Middle frontal gyrus (tissue), 1 donor: Measurements from ENCODE around the gene NFX1.
A peak's percentile ranks its signal among the peaks of the same experiment; 100 is the strongest.
"Not testable (repeated sequence)": the region's sequence is repeated elsewhere in the genome, so short reads cannot be mapped to it uniquely, and the experiment has no call there.

Experiments
- DNase-seq: peaks from one replicate; pipeline ENCODE4 v3.0.0-alpha.2; 2015; ENCODE audit warnings: low spot score; ENCODE audit errors: extremely low spot score

Gene NFX1

DNA sequence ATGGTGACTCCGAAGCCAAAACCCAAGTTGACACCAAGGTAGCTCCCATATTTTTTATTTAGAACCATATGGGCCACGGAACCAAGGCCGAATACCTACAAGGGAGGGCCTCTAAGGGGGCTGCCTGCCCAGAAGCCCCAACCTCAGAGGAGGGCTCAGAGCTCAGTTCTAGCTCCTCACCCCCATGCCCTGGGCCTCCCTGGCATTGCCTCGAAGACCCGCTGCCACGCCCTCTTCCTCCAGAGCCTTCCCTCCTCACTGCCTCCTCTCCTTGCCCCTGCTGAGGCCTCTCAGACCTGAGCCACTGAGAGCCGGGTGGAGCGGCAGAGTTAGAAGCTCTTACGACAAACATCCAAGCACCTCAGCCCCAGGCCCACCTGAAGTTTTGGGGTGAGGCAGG is 96.7 kb downstream of the NFX1 start:
- DNase-seq = not testable (repeated sequence)

DNA sequence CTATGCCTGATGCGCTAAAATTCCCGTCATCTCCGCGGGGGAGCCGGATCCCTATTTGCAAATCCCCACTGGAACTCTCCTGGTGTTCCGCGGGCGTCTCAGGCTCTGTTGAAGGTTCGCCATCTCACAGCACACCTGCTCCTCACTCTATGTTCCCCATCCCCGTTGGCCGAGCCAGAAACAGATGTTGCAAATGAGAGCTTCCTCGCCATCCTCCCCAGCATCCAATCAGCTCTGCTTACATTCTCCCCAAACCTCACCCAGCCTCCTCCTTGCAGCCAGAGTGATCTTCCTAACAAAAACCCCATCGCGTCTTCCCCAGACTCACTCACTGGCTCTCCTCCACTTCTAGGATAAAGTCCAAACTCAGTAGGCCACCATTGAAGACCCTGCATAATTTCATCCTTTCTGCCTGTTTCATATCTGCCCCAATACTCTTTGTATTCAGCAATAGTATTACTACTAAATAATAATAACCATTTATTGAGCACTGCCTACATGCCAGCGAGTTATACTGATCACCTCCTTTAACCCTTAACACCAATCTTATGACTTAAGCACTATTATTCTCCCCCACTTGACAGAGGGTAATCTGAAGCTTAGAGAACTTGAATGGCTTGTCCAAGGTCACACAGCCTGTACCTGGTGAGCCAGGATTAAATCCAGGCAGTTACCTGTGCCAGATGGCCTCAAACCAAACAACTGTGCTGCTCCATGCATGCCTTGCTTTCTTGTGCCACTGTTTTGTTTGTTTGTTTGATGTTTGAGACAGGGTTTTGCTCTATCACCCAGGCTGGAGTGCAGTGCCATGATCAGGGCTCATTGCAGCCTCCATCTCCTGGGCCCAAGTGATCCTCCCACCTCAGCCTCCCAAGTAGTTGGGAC is 98.0 kb downstream of the NFX1 start:
- DNase-seq = no peak

DNA sequence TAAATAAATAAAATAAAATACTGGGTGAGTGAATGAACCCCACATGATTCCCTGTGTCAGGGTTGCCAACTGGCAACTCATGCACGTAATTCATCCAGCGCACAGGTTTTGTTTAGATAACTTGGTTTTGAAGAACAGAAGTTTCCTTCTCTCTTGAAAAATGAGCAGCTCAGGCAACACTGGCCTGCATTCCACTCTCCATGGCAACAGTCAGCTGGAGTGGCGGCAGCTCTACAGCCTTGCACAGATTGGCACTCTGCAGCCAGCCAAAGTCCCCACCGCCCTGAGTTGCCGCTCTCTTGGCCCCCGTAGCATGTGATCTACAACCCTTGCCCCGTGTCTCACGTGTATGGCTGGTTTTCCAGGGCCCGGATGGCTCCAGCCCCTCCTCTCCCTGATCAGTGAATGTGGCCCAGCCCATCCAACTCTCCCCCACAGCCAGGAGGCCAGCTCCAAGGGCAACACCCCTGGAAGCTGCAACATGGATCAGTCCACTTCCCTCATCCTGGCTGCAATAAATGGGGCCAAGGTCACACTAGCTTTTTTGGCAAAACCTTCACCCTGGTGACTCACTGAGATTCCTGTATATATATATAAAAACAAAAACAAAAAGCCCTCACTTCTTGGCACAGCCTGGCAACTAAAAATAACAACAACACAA is 100.9 kb downstream of the NFX1 start:
- peak; percentile 21 for DNase-seq

DNA sequence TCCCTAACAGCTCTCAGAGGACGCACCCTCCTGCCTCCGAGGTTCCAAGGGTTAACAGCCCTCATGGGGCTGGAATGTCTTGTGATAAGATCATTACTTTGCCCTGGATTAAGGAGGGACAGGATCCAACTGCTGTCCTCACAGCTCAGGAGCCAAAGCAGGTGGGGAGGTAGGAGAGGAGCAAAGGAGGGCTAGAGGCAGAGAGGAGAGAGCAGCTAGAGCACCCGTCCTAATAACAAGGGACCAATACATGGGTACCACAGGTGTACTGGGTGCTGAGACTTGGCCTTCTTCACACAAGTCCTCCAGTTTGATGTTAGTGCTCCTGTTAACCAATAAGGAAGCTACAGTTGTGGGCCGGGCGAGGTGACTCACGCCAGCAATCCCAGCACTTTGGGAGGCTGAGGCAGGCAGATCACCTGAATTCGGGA is 102.3 kb downstream of the NFX1 start:
- not testable (repeated sequence) for DNase-seq

DNA sequence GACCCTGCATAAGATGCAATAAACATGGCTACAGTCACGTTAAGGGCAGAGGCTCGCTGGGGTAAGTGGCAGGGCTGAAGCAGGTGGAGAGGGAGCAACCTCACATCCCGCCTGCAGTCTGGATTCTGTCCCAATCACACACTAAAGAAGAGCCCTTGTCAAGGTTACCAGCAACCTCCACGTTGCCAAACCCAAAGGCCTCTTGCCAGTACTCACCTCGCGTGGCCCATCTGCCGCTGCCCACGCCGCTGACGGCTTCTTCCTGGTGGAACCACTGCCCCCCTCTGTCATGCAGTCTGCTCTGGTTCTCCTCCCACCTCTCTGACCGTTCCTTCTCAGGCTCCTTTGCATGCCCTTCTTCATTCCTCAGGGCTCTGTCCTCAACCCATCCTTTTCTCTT is 103.3 kb downstream of the NFX1 start:
- no peak for DNase-seq

DNA sequence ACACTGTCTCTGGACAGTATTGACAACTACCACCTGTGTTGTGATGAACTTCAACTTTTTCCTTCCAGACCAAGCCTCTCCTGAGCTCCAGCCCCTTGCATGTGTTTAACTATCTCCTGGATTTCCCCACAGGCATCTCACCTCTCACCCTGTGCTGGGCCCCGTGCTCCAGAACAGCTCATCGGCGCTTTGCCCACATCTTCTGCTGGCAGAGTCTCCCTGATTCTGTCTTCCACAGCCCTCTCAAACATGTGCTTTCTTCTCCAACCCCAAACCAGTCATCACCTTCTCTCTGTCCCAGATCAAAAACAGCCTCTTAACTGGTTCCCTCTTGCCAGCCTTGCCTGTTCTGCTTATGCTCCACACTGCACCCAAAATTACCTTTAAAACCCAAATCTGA is 103.7 kb downstream of the NFX1 start:
- DNase-seq = not testable (repeated sequence)

DNA sequence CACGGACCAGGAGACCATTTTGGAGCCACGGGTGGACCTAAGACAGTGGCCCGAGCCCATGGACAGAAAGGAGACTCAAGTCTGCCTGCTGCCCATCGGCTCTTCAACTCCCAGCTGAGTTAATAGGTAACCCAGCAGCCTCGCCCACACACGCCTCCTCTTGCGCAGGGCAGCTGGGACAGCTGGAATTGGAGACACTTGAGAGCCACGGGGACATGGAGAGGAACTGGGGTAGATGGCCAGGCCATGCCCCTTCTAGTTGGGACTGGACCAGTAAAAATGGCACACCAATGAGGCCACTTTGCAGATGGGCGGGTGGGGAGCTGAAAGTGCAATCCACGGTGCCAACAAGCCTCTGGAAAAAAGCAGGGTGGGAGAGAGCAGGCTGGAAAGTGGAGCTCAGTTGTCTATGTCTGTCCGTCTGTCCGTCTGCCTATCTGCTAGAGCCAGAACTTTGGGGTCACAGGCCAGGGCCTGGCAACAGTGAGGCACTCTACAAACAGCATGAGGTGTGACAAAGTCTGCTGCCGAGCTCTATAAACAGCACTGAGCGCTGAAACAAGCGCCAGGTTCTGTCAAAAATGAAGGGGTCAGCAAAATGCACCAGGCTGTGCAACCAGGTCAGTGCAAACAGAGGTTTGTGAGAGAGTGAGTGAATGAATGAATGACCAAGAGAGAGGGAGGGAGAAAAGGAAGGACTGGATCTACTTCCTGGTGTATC is 105.0 kb downstream of the NFX1 start:
- not testable (repeated sequence) for DNase-seq

DNA sequence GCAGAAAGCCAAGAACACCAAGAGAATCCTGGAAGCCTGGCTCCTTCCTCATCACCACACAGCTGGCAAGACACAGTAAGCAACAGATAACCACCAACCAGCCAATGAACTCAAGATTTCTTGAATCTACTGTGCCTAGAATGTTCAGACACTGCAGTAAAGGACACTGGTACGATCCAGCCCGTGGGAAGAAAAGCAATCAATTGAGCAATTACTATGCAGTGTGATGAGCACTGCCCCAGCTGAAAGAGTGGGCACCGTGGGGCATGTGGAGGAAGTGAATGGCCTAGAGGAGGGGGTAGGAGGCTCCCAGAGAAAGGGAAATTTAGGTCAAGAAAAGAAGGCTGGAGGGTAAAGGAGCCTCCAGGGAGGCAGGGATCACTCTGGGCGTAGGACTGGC is 107.5 kb downstream of the NFX1 start:
- not testable (repeated sequence) for DNase-seq

DNA sequence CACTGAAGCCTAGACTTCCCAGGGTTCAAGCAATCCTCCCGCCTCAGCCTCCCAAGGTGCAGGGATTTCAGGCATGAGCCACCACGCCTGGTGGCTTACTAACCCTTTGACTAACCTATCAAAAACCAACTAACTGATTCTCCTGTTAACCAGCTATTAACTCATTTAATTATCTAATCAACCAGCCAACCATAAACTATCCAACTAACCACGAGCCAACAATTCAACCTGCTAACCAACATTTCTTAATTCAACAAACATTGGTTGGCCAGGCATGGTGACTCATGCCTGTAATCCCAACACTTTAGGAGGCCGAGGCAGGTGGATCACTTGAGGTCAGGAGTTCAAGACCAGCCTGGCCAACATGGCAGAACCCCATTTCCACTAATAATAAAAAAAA is 108.7 kb downstream of the NFX1 start:
- DNase-seq = not testable (repeated sequence)

DNA sequence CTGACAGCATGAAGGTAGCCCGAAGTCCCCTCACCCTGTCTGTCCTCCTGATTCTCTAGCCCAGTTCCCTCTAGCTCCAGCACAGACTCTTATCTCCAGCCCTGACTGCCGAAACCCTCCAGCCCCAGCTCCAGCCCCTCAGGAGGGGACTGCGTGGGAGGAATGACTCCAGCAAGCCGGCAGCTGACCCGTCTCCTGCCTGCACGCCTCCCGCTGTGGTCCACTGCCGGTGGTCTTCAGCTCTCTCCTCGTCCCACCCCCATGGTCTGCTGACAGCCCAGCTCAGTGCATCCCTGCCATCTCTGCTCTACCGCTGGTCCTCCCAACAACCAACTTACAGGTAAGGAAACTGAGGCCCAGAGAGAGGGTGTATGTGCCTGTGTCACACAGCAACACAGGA is 111.5 kb downstream of the NFX1 start:
- DNase-seq = not testable (repeated sequence)

DNA sequence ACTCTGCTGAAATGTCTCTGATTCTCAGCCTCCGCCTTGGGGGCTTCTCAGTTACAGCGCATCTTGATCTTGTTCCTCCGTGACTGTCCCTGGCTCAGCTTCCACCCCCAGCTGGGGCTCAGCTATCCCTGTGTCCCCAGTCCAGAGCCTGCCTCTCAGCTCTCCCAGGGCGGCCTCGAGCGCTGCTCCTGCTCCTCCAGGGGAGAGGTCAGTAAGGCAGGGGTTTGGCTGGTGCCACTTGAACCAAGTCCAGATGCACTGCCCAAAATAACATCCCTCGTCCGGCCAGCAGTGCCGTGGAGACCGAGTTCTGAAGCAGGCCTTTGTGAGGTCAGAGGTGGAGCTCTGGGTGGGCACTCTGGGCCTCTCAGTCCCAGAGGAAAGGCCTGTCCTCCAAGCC is 112.1 kb downstream of the NFX1 start, which contains the start of gene AQP7:
Gene AQP7 (minus strand): TSS at position 198 of the 400 bp plus-strand sequence. CDS start 1,306 bp downstream, outside the sequence.
- DNase-seq = not testable (repeated sequence)

DNA sequence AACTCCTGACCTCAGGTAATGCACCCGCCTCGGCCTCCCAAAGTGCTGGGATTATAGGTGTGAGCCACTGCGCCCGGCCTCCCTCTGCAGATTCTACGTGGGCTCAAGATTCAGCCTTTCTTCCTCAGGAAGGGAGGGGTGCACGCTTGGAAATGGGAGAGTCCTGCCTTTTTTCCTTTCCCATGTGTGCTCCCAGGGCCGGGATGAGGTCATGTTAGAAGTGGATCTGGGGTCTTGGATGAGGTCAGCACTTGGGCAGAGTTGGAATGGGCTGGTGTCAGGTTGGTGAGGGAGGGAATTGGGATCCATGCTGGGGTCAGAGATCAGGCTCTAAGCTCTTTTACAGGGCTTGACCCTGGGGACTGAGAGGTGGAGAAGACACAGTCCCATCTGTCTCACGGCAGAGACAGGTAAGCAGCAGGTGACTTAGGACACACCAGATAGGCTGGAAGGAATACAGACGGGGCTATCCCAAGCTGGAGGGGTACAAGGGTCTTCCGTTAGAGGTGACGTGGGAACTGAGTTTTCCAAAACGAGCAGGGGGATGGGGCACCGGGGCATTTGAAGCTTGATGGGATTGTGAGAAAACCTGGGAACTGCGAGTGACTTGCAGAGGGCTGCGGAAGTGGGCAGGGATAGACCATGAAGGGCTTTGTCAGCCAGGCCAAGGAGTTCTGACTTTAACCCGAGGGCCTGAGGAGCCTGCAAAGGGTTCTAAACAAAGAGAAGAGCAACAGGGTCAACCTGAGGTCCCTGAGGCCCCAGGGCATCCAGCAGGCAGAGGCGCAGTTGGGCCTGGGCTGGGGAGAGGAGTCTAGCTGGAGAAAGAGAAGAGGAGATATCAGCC is 113.8 kb downstream of the NFX1 start:
- DNase-seq = no peak

DNA sequence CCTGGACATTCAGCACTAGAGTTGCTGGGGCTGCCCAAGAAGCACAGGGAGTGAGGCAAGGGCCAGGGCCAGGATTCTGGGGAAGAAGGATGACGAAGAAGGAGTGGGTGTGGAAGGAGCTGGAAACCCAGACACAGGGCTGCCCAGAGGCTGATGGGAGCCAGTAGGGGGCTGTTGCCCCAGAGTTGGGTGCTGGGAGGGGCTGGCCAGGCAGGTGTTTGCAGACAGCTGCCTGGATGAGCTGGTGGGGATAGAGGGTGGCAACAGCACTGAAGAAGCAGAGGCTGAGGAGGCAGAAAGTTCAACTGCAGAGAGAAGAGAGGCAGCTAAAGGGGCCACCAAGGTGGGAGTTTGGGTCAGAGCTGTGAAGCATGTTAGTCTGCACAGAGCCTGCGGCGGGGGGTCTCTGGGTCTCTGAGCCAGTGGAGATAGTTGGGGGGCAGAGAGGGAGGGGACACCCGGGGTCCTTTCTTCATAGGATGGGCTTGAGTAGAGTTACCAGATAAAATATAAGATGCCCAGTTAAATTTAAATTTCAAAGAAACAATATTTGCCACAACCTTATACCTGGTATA is 114.6 kb downstream of the NFX1 start:
- DNase-seq = no peak

DNA sequence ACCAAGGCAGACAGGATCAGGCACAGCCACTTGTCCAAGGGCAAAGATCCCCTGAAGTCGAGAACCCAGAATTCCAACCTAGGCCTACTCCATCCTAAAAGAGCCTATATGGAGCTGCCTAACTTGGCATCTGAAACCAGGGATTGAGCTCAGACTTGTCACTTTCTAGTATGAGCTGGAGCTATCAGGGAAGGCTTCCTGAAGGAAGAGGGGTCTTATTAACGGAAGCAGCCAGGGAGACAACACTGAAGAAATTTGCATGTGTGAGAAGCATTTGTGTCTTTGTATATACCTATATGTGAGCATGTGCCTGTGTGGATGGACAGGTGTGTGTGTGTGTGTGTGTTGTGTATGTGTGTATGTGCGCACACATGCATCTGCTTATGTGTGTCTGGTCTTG is 116.7 kb downstream of the NFX1 start:
- no peak for DNase-seq

DNA sequence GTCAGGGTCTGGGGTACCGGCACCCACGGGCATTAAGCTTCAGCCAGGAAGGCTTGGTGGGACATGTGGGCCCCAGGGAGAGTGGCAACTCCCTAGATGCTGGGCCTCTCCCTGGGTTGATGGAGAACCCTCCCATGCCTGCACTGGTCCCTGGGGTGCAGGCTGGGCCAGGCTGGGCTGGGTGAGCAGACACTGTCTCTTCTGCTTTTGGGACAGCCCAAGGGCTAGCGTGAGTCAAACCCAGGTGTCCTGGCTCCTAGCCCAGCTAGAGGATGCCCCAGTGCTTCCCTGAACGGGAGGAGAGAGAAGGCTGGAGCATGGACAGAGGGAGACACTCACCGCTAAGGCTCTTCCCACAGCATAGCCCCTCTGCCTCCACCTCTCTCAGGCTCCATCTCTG is 117.8 kb downstream of the NFX1 start:
- DNase-seq = no peak

DNA sequence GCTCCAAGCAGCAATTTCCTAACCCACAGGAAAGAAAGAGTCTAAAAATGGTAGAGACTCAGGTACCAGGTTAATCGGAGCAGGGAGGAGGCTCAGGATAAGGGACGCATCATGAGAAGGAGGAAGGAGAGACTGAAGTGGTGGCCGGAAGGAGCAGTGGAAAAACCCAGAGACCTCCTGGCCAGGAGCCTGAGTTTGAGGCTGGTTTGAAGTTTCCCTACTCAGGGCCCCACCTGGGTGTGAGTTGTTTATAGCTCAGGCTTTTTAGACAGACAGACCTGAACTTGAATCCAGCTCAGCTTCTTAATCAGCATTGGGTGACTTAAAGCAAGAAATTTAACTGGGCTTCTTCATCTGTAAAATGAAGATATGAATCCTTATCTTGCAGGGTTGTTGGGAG is 124.0 kb downstream of the NFX1 start:
- DNase-seq = no peak

DNA sequence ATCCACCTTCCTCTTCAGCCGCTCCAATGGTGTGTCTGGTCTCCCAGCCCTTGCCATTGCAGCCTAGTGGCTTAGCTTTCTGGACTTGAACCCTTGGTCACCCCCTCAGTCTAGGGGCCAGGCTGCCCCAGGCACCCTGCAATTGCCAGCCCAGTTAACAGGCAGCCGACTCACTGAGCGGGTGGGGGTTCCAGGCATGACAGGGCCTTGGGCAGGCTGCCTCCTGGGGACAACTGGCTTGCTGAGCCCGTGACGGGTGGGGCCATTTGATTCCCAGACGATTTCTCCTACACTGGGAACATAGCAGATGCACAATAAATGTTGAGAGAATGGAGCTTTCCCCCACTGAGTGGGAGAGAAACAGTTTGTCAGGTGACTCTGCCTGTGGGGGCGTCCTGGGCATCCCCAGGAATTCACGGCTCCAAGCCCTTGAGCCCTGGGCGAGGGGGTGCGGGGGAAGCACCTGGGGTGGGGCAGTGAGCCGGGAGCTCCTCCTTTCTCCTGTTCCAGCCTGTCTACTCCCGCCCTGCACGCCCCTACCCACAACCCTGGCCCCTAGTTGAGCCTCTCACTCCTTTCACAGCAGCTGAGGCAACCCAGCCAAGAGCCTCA is 124.7 kb downstream of the NFX1 start:
- DNase-seq = no peak

DNA sequence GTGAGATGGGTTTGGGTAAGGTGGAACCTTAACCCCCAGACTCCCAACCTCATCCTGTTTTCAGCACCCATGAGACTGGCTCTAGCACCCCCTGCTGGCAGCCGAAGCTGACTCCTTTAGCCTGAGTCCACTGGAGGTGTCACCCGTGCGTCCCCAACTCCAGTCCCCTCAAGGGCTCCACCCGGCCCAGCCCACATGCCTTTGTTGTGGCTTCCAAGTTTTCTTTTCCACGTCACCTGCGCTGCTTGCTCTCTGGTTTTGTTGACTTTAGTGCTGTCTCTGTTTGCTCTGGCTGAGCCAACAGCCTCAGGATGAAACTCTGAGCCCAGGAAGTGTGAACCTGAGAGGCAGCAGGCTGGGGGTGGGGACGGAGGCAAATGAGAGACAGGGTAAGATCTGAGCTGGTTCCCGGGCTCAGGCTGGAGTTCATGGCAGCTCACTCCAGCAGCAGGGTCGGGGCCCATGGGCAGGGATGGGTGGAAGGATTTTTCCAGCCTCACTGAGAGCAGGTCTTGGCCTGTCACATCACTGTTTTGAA is 125.3 kb downstream of the NFX1 start:
- DNase-seq = no peak

DNA sequence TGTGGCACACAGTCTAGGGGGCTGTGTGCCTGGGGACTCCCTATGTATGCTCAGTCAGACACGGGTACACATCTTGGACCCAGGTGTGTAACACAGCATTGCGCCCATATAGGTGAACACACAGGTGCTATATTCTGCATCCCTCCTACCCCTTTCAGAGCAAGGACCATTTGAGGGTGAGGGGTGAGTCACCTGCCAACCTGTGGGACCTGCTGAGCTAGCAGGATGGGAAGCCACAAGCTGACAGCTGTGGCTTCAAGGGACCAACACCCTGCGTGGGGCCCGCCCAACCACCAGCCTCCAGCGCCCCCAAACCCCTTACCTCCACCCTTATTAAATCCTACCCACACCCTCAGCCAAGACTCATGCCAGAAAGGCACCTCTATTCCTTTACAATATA is 126.7 kb downstream of the NFX1 start:
- no peak for DNase-seq

DNA sequence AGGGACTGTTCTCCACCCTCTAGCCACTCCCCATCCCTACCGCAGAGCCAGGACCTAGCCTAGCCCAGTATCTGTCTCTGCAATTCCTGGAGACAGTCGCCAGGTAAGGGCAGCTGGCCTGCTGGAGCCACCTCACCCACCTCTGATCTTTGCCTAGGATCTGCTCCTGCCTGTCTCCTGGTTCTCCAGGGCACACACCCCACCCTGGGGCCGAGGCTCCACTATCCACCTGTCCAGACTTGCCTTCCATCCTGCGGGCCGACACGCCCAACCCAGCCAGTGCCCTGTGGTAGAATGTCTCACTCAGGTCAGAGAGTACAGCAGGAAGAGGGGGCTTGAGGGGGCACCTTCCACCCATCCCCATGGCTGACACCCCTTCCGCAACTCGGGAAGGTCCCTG is 127.8 kb downstream of the NFX1 start:
- no peak for DNase-seq
